ENCODE data around the gene DCAF11. TPM values are rescaled to one million over a fixed set of nuclear protein-coding genes. Genes with fewer than 3 reads are reported as not detected.

Gene DCAF11
- total RNA-seq, 4 donors from 2014 or later = 55.4 to 114 (median 79.3) TPM

GRCh38 chr14:24150567-24150966, 36.0 kb downstream of the DCAF11 start:
- H3K27me3 ChIP-seq = no peaks in the 10 kb centered on the region
- H3K36me3 ChIP-seq = peaks cover 28 to 73% (median 36%) of the 10 kb centered on the region in 3 donors
- intact Hi-C loops (cut with DNase I) = no loop called here
- DNase-seq = no peak
- TF ChIP-seq, protein P1, sequence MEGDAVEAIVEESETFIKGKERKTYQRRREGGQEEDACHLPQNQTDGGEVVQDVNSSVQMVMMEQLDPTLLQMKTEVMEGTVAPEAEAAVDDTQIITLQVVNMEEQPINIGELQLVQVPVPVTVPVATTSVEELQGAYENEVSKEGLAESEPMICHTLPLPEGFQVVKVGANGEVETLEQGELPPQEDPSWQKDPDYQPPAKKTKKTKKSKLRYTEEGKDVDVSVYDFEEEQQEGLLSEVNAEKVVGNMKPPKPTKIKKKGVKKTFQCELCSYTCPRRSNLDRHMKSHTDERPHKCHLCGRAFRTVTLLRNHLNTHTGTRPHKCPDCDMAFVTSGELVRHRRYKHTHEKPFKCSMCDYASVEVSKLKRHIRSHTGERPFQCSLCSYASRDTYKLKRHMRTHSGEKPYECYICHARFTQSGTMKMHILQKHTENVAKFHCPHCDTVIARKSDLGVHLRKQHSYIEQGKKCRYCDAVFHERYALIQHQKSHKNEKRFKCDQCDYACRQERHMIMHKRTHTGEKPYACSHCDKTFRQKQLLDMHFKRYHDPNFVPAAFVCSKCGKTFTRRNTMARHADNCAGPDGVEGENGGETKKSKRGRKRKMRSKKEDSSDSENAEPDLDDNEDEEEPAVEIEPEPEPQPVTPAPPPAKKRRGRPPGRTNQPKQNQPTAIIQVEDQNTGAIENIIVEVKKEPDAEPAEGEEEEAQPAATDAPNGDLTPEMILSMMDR (IDR thresholded peaks at IDR 0.05) = no peak
- TF ChIP-seq POLR2A (IDR thresholded peaks at IDR 0.05) = no peak
- H3K4me3 ChIP-seq = no peak overlapping the region
- H3K4me1 ChIP-seq = peaks cover 13 to 35% (median 14%) of the 10 kb centered on the region in 3 donors
- 67 to 72% methylated on average over 1 to 2 of the region's 9 CpGs for WGBS, 2 donors
- no peaks in the 10 kb centered on the region for H3K9me3 ChIP-seq
- no peak overlapping the region for H3K27ac ChIP-seq

DNA sequence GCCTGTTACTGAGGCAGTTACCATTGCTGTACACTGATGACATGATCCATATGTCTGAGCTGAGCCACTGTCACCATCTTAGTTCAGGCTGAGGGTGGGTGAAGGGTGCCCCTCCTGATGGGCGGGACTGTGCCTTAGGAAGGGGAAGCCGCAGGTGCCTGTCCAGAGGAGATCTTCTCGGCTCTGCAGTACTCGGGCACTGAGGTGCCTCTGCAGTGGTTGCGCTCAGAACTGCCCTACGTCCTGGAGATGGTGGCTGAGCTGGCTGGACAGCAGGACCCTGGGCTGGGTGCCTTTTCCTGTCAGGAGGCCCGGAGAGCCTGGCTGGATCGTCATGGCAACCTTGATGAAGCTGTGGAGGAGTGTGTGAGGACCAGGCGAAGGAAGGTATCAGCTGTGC, 36.4 kb downstream of the DCAF11 start:
- no peak overlapping the region for H3K27ac ChIP-seq
- TF ChIP-seq, protein P1 (IDR thresholded peaks at IDR 0.05) = no peak
- no peak for TF ChIP-seq POLR2A (IDR thresholded peaks at IDR 0.05)
- intact Hi-C loops (cut with DNase I) = no loop called here

DNA sequence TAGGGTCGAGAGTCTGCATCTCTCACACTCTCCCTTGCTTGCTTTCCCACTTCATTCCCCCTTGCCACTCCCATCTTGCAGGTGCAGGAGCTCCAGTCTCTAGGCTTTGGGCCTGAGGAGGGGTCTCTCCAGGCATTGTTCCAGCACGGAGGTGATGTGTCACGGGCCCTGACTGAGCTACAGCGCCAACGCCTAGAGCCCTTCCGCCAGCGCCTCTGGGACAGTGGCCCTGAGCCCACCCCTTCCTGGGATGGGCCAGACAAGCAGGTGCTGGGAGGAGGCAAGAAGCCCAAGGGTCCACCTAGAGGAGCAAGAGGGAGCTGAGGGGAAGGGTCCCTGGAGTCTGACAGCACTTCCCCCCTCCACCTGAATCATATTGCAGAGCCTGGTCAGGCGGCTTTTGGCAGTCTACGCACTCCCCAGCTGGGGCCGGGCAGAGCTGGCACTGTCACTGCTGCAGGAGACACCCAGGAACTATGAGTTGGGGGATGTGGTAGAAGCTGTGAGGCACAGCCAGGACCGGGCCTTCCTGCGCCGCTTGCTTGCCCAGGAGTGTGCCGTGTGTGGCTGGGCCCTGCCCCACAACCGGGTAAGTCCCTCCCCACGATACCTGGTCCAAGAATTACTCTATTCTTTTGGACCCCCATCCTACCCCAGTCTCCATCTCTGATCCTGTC, 37.0 kb downstream of the DCAF11 start:
- Histone ChIP-seq H3K27me3 (no peaks in the 10 kb centered on the region), H3K4me1 (peaks cover 8 to 28% (median 9%) of the 10 kb centered on the region in 3 donors), H3K36me3 (peaks cover 30 to 83% (median 46%) of the 10 kb centered on the region in 3 donors), H3K4me3 (no peak overlapping the region), H3K27ac (no peak overlapping the region), H3K9me3 (no peaks in the 10 kb centered on the region)
- no peak for TF ChIP-seq POLR2A (IDR thresholded peaks at IDR 0.05)
- TF ChIP-seq, protein P1 (IDR thresholded peaks at IDR 0.05) = no peak
- DNase-seq = no peak
- intact Hi-C loops (cut with DNase I) = no loop called here
- 89 to 96% methylated on average over 7 to 10 of the region's 16 CpGs for WGBS, 2 donors

More for the DNA sequence above, 36.4 kb downstream of the DCAF11 start:
- H3K27me3 ChIP-seq = no peaks in the 10 kb centered on the region
- no peak for DNase-seq
- no peak overlapping the region for H3K4me3 ChIP-seq
- peaks cover 30 to 77% (median 40%) of the 10 kb centered on the region in 3 donors for H3K36me3 ChIP-seq
- no peaks in the 10 kb centered on the region for H3K9me3 ChIP-seq
- WGBS, 2 donors = 67 to 92% methylated on average over 3 to 7 of the region's 9 CpGs
- peaks cover 9 to 31% (median 10%) of the 10 kb centered on the region in 3 donors for H3K4me1 ChIP-seq

DNA sequence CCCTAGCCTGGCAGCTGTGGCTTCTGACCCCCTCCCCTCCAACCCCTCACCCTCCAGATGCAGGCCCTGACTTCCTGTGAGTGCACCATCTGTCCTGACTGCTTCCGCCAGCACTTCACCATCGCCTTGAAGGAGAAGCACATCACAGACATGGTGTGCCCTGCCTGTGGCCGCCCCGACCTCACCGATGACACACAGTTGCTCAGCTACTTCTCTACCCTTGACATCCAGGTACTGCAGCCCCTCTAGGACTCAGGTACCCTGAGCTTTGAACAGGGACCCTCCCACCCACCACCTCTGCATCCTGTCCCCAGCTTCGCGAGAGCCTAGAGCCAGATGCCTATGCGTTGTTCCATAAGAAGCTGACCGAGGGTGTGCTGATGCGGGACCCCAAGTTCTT, 40.5 kb downstream of the DCAF11 start:
- H3K27ac ChIP-seq = no peak overlapping the region
- DNase-seq = no peak
- peaks cover 0 to 14% (median under 1%) of the 10 kb centered on the region in 3 donors for H3K4me1 ChIP-seq
- intact Hi-C loops (cut with DNase I) = no loop called here
- peaks cover 42 to 98% (median 57%) of the 10 kb centered on the region in 3 donors for H3K36me3 ChIP-seq
- 94 to 98% methylated on average over 6 to 7 of the region's 10 CpGs for WGBS, 2 donors
- TF ChIP-seq POLR2A (IDR thresholded peaks at IDR 0.05) = no peak
- TF ChIP-seq, protein P1 (IDR thresholded peaks at IDR 0.05) = no peak
- no peak overlapping the region for H3K4me3 ChIP-seq
- H3K9me3 ChIP-seq = no peaks in the 10 kb centered on the region
- H3K27me3 ChIP-seq = no peaks in the 10 kb centered on the region

- DNase-seq = no peak
- H3K27ac ChIP-seq = peak overlapping the region in 2 of 4 donors; percentile 6 to 31
- H3K4me1 ChIP-seq = peaks cover 7 to 29% (median 8%) of the 10 kb centered on the region in 3 donors
- WGBS, 2 donors = 83 to 85% methylated on average over 1 of the region's 1 CpG
- no peak overlapping the region for H3K4me3 ChIP-seq
- no peaks in the 10 kb centered on the region for H3K27me3 ChIP-seq
- H3K36me3 ChIP-seq = peaks cover 36 to 88% (median 45%) of the 10 kb centered on the region in 3 donors
- intact Hi-C loops (cut with DNase I) = no loop called here
- no peaks in the 10 kb centered on the region for H3K9me3 ChIP-seq
- TF ChIP-seq, protein P1 (IDR thresholded peaks at IDR 0.05) = no peak
- no peak for TF ChIP-seq POLR2A (IDR thresholded peaks at IDR 0.05)
Observed at GRCh38 chr14:24156840-24157239, 42.3 kb downstream of the DCAF11 start.

All from esophagus squamous epithelium (tissue), 5 donors.